K562 (cell line): ENCODE measurements around the gene LGALS14. TPM values are rescaled to one million over a fixed set of nuclear protein-coding genes. Genes with fewer than 3 reads are reported as not detected.

Experiments
- ATAC-seq: fragments of 200-7000 bp; cut with Tn5 transposase; 3 replicates; pipeline ENCODE4 v1.9.1; 2020; ENCODE audit warnings: moderate library complexity
- BruUV-seq: library from RNA; stranded (reverse); fragments of 400-500 nt; replicated peaks from 2 replicates; lab custom pipeline; 2021; lab: Mats Ljungman, UMichigan
- CTCF ChIA-PET: fragments of 300-600 bp; formaldehyde crosslinking; extraction: SDS; loops from one replicate; lab custom pipeline; 2021; ENCODE audit warnings: low intra/inter-chr PET ratio; lab: Yijun Ruan, JAX
- POLR2A ChIA-PET: fragments of 300-600, 350-650 bp; sonication (Branson Sonifier 250); formaldehyde crosslinking; extraction: SDS; loops from one replicate; lab custom pipeline; 2021; ENCODE audit warnings: antibody characterized with exemption, inconsistent platforms; lab: Yijun Ruan, JAX
- DNase-seq, 4 experiments: peaks; one replicate each; pipeline versions ENCODE4 v3.0.0 to v3.0.0-alpha.2; 2011 to 2018; ENCODE audit warnings: low spot score in 3 of 4, mixed read lengths in 3 of 4; ENCODE audit errors: extremely low read depth in 1 of 4
- FAIRE-seq: peaks from 2 replicates; lab custom pipeline; 2011; peaks lifted over from hg19 to GRCh38; lab: Jason Lieb, UNC
- H2AFZ ChIP-seq: 2 replicates; pipeline ENCODE4 v1.6.0; 2011; ENCODE audit warnings: low read depth, low read length, control low read depth, inconsistent platforms
- H3K27ac ChIP-seq: fragments of 200-600 bp; 3 replicates; pipeline ENCODE4 v1.8.0; 2011; ENCODE audit warnings: low read depth, mild to moderate bottlenecking, control low read depth, inconsistent platforms, low read length, moderate library complexity, mixed read lengths; ENCODE audit errors: extremely low read depth
- H3K27me3 ChIP-seq, 2 experiments: fragments of 300-600 bp in 1 of 2; 2 replicates in 1 of 2; 3 replicates in 1 of 2; pipeline versions ENCODE4 v1.6.0 to v1.8.0; 2011; ENCODE audit warnings: inconsistent platforms in 2 of 2, low read length in 2 of 2, mild to moderate bottlenecking in 1 of 2, mixed read lengths in 1 of 2, moderate library complexity in 1 of 2; ENCODE audit not compliant: control insufficient read depth in 2 of 2, insufficient read depth in 2 of 2
- H3K36me3 ChIP-seq: fragments of 300-600 bp; 3 replicates; pipeline ENCODE4 v1.8.0; 2011; ENCODE audit warnings: mild to moderate bottlenecking, low read length, inconsistent platforms; ENCODE audit not compliant: control insufficient read depth, insufficient read depth
- H3K4me1 ChIP-seq, 2 experiments: fragments of 200-600 bp in 1 of 2; replicated peaks in 1 of 2; 2 replicates in 1 of 2; 3 replicates in 1 of 2; pipeline versions ENCODE4 v1.5.1 to v1.8.0; 2011; ENCODE audit warnings: inconsistent platforms in 2 of 2, low read length in 2 of 2, mild to moderate bottlenecking in 1 of 2, mixed read lengths in 1 of 2, moderate library complexity in 1 of 2; ENCODE audit not compliant: control insufficient read depth in 2 of 2, insufficient read depth in 2 of 2
- H3K4me2 ChIP-seq: 2 replicates; pipeline ENCODE4 v1.6.1; 2011; ENCODE audit warnings: low read length, control low read depth, inconsistent platforms, mixed read lengths; ENCODE audit not compliant: insufficient read depth
- H3K4me3 ChIP-seq: fragments of 200-600 bp; sonication (generic), shearing (Covaris generic); 2 replicates; pipeline ENCODE4 v1.5.1; 2016; ENCODE audit warnings: control low read depth, inconsistent platforms
- H3K79me2 ChIP-seq: fragments of 200-600 bp; 3 replicates; pipeline ENCODE4 v1.8.0; 2011; ENCODE audit warnings: low read length, inconsistent platforms; ENCODE audit not compliant: control insufficient read depth, insufficient read depth
- H3K9ac ChIP-seq, 2 experiments: 2 replicates each; pipeline versions ENCODE4 v1.6.0 to v1.6.1; 2011; ENCODE audit warnings: low read depth in 2 of 2, low read length in 2 of 2, control low read depth in 1 of 2, inconsistent platforms in 1 of 2, mild to moderate bottlenecking in 1 of 2, mixed read lengths in 1 of 2; ENCODE audit not compliant: insufficient read depth in 1 of 2
- H3K9me1 ChIP-seq: one replicate; pipeline ENCODE4 v1.6.0; 2011; ENCODE audit warnings: inconsistent platforms, mild to moderate bottlenecking, low read length, moderate library complexity; ENCODE audit not compliant: control insufficient read depth, insufficient read depth
- H3K9me3 ChIP-seq: replicated peaks from 2 replicates; pipeline ENCODE4 v1.5.1; 2011; ENCODE audit warnings: low read depth, low read length, inconsistent platforms; ENCODE audit not compliant: control insufficient read depth, insufficient read depth
- H4K20me1 ChIP-seq: replicated peaks from 2 replicates; pipeline ENCODE4 v1.6.1; 2011; ENCODE audit warnings: low read length, inconsistent platforms, mixed read lengths; ENCODE audit not compliant: control insufficient read depth, insufficient read depth
- E2F3 ChIP-seq: fragments of 250-450 bp; sonication (Bioruptor Pico); IDR thresholded peaks from 2 replicates; pipeline ENCODE4 v1.4.0; 2020; ENCODE audit warnings: mild to moderate bottlenecking
- FOXK2 ChIP-seq, 2 experiments: fragments of 450-650 bp; IDR thresholded peaks in 1 of 2; conservative IDR thresholded peaks in 1 of 2; 2 replicates each; pipeline ENCODE4 v1.6.1; 2016; ENCODE audit warnings: low read depth in 2 of 2, mild to moderate bottlenecking in 1 of 2
- KDM2B ChIP-seq: fragments of 250-450 bp; sonication (Bioruptor Pico); IDR thresholded peaks from 2 replicates; pipeline ENCODE4 v1.8.0; 2021; ENCODE audit warnings: mild to moderate bottlenecking, moderate library complexity
- KHSRP ChIP-seq: fragments of 450-650 bp; IDR thresholded peaks from 2 replicates; pipeline ENCODE4 v1.6.1; 2017
- L3MBTL2 ChIP-seq: fragments of 450-650 bp; IDR thresholded peaks from 2 replicates; pipeline ENCODE4 v1.6.1; 2016; ENCODE audit warnings: mild to moderate bottlenecking, moderate library complexity
- MEF2D ChIP-seq: conservative IDR thresholded peaks from 2 replicates; pipeline ENCODE4 v1.6.1; 2016; ENCODE audit warnings: low read depth, missing genetic modification characterization, missing compliant biosample characterization
- PTBP1 ChIP-seq: fragments of 200-400 bp; formaldehyde crosslinking; IDR thresholded peaks from 2 replicates; pipeline ENCODE4 v1.6.1; 2017; ENCODE audit warnings: low read depth, low read length
- RAD21 ChIP-seq, 2 experiments: fragments of 250-450 bp in 1 of 2; fragments of 450-650 bp in 1 of 2; sonication (Bioruptor Pico) in 1 of 2; formaldehyde crosslinking in 1 of 2; IDR thresholded peaks in 1 of 2; conservative IDR thresholded peaks in 1 of 2; 2 replicates each; pipeline versions ENCODE4 v1.4.0 to v1.8.0; 2020 to 2022; ENCODE audit warnings: mild to moderate bottlenecking in 2 of 2, moderate library complexity in 1 of 2
- RFX1 ChIP-seq: fragments of 450-650 bp; IDR thresholded peaks from 2 replicates; pipeline ENCODE4 v1.6.1; 2016; ENCODE audit warnings: mild to moderate bottlenecking, moderate library complexity
- TCF3 ChIP-seq: sonication (generic); formaldehyde crosslinking; IDR thresholded peaks from 2 replicates; pipeline ENCODE4 v1.4.0; 2020; ENCODE audit warnings: mild to moderate bottlenecking, missing genetic modification reagents
- WHSC1 ChIP-seq: IDR thresholded peaks from one replicate; pipeline ENCODE4 v1.6.1; 2012; ENCODE audit warnings: low read length, control low read depth, inconsistent platforms
- ZNF644 ChIP-seq: fragments of 200-800 bp; sonication (Bioruptor generic); IDR thresholded peaks from 2 replicates; pipeline ENCODE4 v1.6.1; 2016; ENCODE audit warnings: low read depth, missing genetic modification characterization, missing compliant biosample characterization
- WGBS: fragments of 100-300 bp; shearing (Covaris generic); methylation state at CpG from one replicate; pipeline ENCODE4 v1.1.6; 2016; ENCODE audit warnings: low coverage, mixed read lengths; ENCODE audit not compliant: insufficient coverage; ENCODE audit errors: missing lambda C conversion rate; 5-methylcytosine and 5-hydroxymethylcytosine counted together
- in situ Hi-C: fragments of 300-500 bp; cut with MboI; formaldehyde crosslinking; loops from 4 replicates; pipeline ENCODE4 v1.15.0; 2018; ENCODE audit warnings: inconsistent platforms, mixed read lengths
- intact Hi-C: fragments of 100-400 bp; cut with micrococcal nuclease; formaldehyde crosslinking; loops from 2 replicates; pipeline ENCODE4 v1.14.2; 2022
- polyA plus RNA-seq, 8 experiments: library from polyadenylated mRNA; depleted of rRNA in 4 of 8; stranded (reverse) in 5 of 8; unstranded in 3 of 8; fragments of >200 nt; fragmentation: Nextera tagmentation in 2 of 8; fragmentation: Illumina TruSeq in 1 of 8; extraction: Ambion mirVana in 2 of 8; extraction: Trizol in 1 of 8; gene quantifications; 2 replicates each; pipeline versions ENCODE4 v1.2.1 to v1.2.3, GENCODE V29; 2011 to 2014; ENCODE audit warnings: inconsistent platforms in 1 of 8, missing spikeins in 1 of 8
- total RNA-seq, 7 experiments: library from RNA; depleted of rRNA in 6 of 7; stranded (reverse); fragments of >200 nt in 6 of 7; fragmentation: Illumina TruSeq in 2 of 7; extraction: Trizol in 2 of 7; gene quantifications; 2 replicates each; pipeline versions ENCODE4 v1.2.1 to v1.2.3, GENCODE V29; 2011 to 2021; ENCODE audit warnings: low replicate concordance in 1 of 7
- TF ChIP-seq, protein P1 (sequence below): fragments of 450-650 bp; IDR thresholded peaks from 2 replicates; pipeline ENCODE4 v1.6.1; 2017; ENCODE audit warnings: antibody characterized with exemption

The LGALS14 gene
- total and polyA plus RNA-seq, 9 of the 15 experiments (the other 6 are each of a cell fraction or from before 2014, with no cell fraction given): not detected

- Histone ChIP-seq H3K4me2 (no peak overlapping the region), H3K4me1 (no peaks in the 10 kb centered on the region), H3K9me1 (no peaks in the 10 kb centered on the region), H3K4me3 (no peak overlapping the region), H4K20me1 (no peaks in the 10 kb centered on the region), H3K27me3 (peaks cover 0 to 5% of the 10 kb centered on the region in 2 experiments; a peak in 3 of 5 replicates), H3K9me3 (no peaks in the 10 kb centered on the region), H3K27ac (no peak overlapping the region), H2AFZ (no peak overlapping the region), H3K9ac (no peak overlapping the region), H3K79me2 (no peaks in the 10 kb centered on the region), H3K36me3 (no peaks in the 10 kb centered on the region)
- no peak for FAIRE-seq
- DNase-seq: no peak
- intact Hi-C loops: no loop called here
- ATAC-seq: no peak
- in situ Hi-C loops: no loop called here
- no TSS peak for BruUV-seq
- no peak for TF ChIP-seq ZNF644
- TF ChIP-seq, protein P1, sequence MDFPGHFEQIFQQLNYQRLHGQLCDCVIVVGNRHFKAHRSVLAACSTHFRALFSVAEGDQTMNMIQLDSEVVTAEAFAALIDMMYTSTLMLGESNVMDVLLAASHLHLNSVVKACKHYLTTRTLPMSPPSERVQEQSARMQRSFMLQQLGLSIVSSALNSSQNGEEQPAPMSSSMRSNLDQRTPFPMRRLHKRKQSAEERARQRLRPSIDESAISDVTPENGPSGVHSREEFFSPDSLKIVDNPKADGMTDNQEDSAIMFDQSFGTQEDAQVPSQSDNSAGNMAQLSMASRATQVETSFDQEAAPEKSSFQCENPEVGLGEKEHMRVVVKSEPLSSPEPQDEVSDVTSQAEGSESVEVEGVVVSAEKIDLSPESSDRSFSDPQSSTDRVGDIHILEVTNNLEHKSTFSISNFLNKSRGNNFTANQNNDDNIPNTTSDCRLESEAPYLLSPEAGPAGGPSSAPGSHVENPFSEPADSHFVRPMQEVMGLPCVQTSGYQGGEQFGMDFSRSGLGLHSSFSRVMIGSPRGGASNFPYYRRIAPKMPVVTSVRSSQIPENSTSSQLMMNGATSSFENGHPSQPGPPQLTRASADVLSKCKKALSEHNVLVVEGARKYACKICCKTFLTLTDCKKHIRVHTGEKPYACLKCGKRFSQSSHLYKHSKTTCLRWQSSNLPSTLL: no peak
- no peak for TF ChIP-seq RFX1
- no peak for TF ChIP-seq E2F3 (CRISPR knock-in tag)
- no peak for TF ChIP-seq KHSRP
- no peak for TF ChIP-seq WHSC1
- no peak for TF ChIP-seq FOXK2 (conservative IDR thresholded peaks at IDR 0.05 in 1 of 2, IDR thresholded peaks at IDR 0.05 in 1 of 2; ENCODE audit: low read depth in 2 of 2)
- no peak for TF ChIP-seq PTBP1
- no peak for TF ChIP-seq KDM2B (CRISPR knock-in tag)
- TF ChIP-seq TCF3: no peak
- TF ChIP-seq L3MBTL2: no peak
- TF ChIP-seq MEF2D (tag): no peak
- no peak for TF ChIP-seq RAD21 (CRISPR knock-in tag; conservative IDR thresholded peaks at IDR 0.05 in 1 of 2, IDR thresholded peaks at IDR 0.05 in 1 of 2)
- POLR2A ChIA-PET: no interaction called here
- WGBS: 2% methylated on average over 4 of the region's 4 CpGs
- CTCF ChIA-PET: no interaction called here
These were observed 42.7 kb downstream of the LGALS14 start for GRCh38 chr19:39746836-39747529.
